Measurements from ENCODE around the gene SAMM50. TPM values are rescaled to one million over a fixed set of nuclear protein-coding genes. Genes with fewer than 3 reads are reported as not detected.

The SAMM50 gene
- total and polyA plus RNA-seq, 2 experiments from 2014 or later, result 56.8 to 92.0 TPM

DNA sequence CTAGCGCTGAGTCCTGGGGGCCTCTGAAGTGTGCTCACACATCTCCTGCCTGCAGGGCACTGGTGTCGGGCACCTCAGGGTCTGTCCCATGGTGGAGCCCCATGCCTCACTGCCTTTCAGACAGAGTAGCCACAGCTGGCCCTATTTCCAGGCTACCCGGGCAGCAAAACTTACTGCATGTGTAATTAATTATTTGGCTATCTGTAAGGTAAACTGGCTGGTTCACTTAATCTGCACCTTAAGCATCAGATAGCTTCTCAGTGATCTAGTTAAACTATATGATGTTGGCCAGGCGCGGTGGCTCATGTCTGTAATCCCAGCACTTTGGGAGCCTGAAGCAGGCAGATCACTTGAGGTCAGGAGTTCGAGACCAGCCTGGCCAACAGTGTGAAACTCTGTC, 26.3 kb upstream of the SAMM50 start:
- Histone ChIP-seq H3K4me1 (ENCODE audit: low read depth) (no peaks in the 10 kb centered on the region), H3K9me3 (ENCODE audit: low read depth) (no peaks in the 10 kb centered on the region), H3K27me3 (no peaks in the 10 kb centered on the region), H3K27ac (no peak overlapping the region), H3K4me3 (no peak overlapping the region), H3K36me3 (no peaks in the 10 kb centered on the region)
- TF ChIP-seq, protein P1, sequence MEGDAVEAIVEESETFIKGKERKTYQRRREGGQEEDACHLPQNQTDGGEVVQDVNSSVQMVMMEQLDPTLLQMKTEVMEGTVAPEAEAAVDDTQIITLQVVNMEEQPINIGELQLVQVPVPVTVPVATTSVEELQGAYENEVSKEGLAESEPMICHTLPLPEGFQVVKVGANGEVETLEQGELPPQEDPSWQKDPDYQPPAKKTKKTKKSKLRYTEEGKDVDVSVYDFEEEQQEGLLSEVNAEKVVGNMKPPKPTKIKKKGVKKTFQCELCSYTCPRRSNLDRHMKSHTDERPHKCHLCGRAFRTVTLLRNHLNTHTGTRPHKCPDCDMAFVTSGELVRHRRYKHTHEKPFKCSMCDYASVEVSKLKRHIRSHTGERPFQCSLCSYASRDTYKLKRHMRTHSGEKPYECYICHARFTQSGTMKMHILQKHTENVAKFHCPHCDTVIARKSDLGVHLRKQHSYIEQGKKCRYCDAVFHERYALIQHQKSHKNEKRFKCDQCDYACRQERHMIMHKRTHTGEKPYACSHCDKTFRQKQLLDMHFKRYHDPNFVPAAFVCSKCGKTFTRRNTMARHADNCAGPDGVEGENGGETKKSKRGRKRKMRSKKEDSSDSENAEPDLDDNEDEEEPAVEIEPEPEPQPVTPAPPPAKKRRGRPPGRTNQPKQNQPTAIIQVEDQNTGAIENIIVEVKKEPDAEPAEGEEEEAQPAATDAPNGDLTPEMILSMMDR (IDR thresholded peaks at IDR 0.05; ENCODE audit: low read depth, low read length), result no peak
- no peak for DNase-seq (ENCODE audit: low read depth in 1 of 2, low spot score in 1 of 2)

DNA sequence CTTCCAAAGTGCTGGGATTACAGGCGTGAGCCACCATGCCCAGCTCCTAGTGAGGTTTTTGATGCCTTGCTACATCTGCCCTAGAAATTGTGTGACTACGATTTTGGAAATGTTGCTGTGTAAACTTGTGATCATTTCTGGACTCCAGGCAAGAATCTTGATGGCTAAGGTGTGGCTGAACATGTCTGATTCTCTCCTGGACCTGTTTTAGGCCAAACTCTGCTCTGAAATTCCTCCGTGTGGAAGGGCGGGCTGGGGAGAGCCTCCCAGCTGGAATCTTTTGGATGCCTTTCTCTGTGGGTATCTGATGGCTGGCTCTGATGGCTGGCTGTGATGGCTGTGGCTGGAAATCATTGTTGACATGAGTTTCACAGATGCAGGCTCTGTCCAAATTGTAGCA, 23.5 kb upstream of the SAMM50 start:
- Histone ChIP-seq H3K27ac (no peak overlapping the region), H3K4me1 (ENCODE audit: low read depth) (no peaks in the 10 kb centered on the region), H3K9me3 (ENCODE audit: low read depth) (no peaks in the 10 kb centered on the region), H3K4me3 (no peak overlapping the region), H3K27me3 (no peaks in the 10 kb centered on the region), H3K36me3 (no peaks in the 10 kb centered on the region)
- no peak for DNase-seq (ENCODE audit: low read depth in 1 of 2, low spot score in 1 of 2)
- TF ChIP-seq, protein P1 (IDR thresholded peaks at IDR 0.05; ENCODE audit: low read depth, low read length), result no peak

DNA sequence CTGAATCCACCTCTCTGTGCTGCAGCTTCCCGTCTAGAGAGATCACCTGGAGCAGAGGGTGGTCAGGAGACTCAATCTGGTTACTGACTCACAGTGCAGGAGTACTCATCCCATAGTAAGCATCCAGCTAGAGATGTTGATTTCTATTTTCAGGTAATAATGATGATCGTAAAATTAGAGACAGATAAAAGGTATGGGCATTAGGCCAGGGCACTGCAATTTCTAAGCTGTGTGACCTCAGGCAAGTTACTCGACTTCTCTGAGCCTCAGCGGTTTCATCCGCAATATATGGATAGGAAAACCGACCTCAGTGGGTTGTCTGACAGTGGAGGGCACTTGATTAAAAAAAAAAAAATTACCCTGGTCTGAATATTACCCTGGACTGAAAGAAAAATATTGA, 13.8 kb upstream of the SAMM50 start:
- no peak overlapping the region for H3K4me3 ChIP-seq
- H3K4me1 ChIP-seq (ENCODE audit: low read depth), result no peaks in the 10 kb centered on the region
- H3K27ac ChIP-seq, result no peak overlapping the region
- no peaks in the 10 kb centered on the region for H3K36me3 ChIP-seq
- H3K27me3 ChIP-seq, result no peaks in the 10 kb centered on the region
- TF ChIP-seq, protein P1 (IDR thresholded peaks at IDR 0.05; ENCODE audit: low read depth, low read length), result no peak
- H3K9me3 ChIP-seq (ENCODE audit: low read depth), result no peaks in the 10 kb centered on the region
- DNase-seq (ENCODE audit: low read depth in 1 of 2, low spot score in 1 of 2), result no peak

DNA sequence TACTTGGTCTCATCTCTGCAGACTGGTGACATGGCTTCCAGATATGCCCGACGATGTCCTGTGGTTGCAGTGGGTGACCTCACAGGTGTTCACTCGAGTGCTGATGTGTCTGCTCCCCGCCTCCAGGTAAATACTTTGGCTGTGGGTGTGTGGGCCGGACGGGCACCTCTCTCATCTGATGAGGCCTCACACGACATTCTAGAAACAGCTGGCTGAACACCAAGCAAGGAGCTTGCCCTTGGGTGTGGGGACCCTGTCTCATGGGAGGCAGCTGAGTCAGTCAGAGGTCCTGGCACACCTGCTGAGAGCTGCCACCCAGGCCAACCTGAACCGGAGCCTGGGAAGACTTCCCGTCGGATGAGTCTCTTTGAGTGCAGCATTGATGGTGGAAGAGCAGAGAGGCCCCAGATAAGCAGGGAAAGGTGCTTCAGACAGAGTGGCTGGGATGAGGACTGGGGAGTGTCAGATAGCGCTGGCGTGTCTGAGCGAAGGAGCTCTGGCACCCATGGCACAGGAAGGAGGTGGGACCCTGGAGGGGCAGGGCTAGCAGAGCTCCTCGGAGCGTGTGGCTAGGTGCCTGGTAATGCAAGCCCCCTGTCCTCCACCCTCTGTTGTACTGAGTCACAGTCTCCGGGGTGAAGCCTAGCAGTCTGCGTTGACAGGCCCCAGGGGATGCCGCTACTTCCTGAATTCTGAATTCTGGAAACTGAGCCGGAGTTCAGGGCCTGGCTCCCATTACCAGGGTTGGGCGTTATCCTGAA, 10.4 kb upstream of the SAMM50 start:
- DNase-seq (ENCODE audit: low read depth in 1 of 2, low spot score in 1 of 2), result no peak
- Histone ChIP-seq H3K4me1 (ENCODE audit: low read depth) (no peaks in the 10 kb centered on the region), H3K36me3 (no peaks in the 10 kb centered on the region), H3K9me3 (ENCODE audit: low read depth) (no peaks in the 10 kb centered on the region), H3K27me3 (no peaks in the 10 kb centered on the region), H3K27ac (no peak overlapping the region), H3K4me3 (no peak overlapping the region)
- TF ChIP-seq, protein P1 (IDR thresholded peaks at IDR 0.05; ENCODE audit: low read depth, low read length), result no peak

DNA sequence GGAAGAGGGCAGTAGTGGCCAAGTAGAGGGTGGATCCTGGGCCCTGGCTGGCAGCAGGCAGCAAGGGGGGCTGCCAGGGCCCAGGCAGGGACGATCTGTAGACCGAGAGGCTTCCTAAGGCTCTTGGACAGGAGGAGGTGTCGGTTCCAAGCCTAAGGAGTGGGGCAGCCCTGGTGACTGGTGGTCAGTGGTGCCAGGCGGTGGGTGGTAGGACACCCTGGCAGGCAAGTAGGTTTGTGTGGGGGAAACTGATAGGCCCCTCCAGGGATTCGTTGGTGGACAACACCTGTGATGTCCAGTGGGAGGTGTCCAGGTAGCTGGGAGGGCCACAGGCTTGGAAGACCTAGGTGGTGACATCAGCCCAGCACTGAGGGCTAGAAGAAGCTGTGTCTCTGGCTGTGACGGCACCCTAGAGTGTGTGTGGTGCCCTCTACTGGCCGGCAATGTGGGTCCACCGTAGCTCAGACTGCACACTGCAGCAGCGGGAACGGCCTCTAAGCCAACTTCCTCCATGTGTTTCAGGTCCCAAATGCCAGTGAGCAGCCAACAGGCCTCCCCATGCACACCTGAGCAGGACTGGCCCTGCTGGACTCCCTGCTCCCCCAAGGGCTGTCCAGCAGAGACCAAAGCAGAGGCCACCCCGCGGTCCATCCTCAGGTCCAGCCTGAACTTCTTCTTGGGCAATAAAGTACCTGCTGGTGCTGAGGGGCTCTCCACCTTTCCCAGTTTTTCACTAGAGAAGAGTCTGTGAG, 9.4 kb upstream of the SAMM50 start:
- DNase-seq (ENCODE audit: low read depth in 1 of 2, low spot score in 1 of 2), result peak; percentile 68 to 77
- H3K36me3 ChIP-seq, result no peaks in the 10 kb centered on the region

More for the DNA sequence above, 9.4 kb upstream of the SAMM50 start:
- no peak overlapping the region for H3K27ac ChIP-seq
- H3K9me3 ChIP-seq (ENCODE audit: low read depth), result no peaks in the 10 kb centered on the region
- no peaks in the 10 kb centered on the region for H3K4me1 ChIP-seq (ENCODE audit: low read depth)
- no peaks in the 10 kb centered on the region for H3K27me3 ChIP-seq
- no peak overlapping the region for H3K4me3 ChIP-seq
- TF ChIP-seq, protein P1 (IDR thresholded peaks at IDR 0.05; ENCODE audit: low read depth, low read length), result peak; percentile 83
